Fibroblast of peridontal ligament (primary cell): Measurements from ENCODE around the gene IL5.

Experiments used
- DNase-seq: peaks from one replicate; pipeline ENCODE4 v3.0.0-alpha.2; 2010; ENCODE audit errors: extremely low read depth

The IL5 gene

GRCh38 chr5:132498152-132498551 is 45.2 kb downstream of the IL5 start:
- DNase-seq: peak; percentile 80

- peak; percentile 92 for DNase-seq
These were observed 45.8 kb downstream of the IL5 start for GRCh38 chr5:132497488-132497997.

GRCh38 chr5:132496631-132497487 is 46.5 kb downstream of the IL5 start:
- DNase-seq: peak; percentile 83

DNA sequence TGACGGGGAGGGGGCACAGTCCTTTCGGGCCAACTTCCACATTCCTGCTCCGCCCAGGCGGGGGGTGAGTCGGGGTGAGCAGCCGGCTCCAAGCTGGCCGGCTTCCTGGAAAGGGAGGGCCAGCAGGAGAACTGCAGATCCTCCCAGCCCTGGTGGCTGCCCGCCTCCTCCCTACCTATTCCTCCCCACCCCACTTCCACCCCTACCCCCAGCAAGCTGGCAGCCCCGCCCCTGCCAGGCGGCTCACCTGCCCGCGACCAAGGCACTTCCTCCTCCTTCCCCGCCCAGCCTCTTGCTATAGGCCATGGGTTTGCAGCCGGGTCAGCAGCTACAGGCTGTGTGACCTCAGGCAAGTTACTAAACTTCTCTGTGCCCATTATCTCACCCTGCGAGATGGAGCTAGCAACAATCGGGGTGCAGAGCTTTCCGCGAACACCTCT is 47.1 kb downstream of the IL5 start:
- DNase-seq: peak; percentile 78

DNA sequence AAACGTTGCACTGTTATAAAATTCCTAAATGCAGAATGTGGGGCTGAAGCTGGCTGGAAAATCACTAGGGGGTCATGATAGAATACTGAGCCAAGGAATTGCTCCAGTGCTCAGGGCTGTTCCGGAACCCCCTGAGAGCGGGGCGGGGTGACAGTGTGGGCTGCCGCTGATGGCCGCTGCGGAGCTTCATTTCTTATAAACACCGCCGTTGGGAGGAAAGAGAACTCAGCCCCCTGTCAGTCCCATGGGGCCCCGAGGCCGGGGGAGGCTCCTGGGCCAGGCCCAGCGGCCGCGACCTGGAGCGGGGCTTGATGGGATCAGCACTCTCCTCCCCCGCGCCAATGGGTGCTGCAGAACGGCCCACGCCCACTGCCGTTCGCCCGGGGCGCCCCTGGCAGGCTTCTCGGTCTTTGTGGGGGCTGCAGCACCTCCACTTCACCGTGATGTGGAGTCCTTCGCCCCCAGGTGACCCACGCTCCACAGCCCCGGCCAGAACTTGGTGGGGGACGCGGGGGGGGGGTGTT is 47.6 kb downstream of the IL5 start:
- peak; percentile 92 for DNase-seq

DNA sequence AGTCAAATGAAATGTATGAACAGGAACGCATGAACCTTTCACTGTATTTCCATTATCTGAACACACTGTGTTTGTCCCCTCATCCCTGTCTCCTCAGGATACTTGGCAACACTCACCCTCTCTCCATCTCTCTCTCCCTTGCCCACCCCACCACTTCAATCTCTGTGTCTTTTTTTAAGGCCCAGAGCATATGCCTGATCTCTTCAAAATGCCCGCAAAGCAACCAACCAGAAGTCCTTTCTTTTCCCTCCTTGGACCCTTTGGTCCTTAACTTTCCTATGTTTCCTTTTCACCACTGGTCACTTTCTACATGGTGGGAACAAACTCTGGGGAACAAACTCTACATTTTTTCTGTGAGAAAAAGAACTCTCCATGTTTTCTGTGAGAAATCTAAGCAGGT is 49.5 kb downstream of the IL5 start:
- no peak for DNase-seq

DNA sequence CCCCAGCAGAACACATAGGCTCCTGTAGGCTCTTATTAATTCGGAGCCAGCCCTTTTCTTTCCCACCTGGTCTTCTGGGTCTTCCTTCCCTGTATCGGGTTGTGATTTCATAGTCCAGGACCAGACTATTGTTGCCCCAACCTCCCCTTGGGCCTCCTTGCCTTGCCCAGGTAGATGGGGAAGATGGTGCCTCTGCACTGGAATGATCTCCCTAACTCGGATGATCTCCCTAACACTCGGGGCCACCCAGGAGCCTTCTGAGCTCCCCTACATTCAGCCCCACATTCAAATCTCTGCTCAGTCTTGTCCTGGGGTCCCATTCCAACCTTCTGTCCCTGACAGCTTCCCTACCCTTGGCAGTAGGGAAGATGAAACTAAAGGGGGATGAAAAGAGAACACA is 50.1 kb downstream of the IL5 start:
- no peak for DNase-seq

GRCh38 chr5:132492386-132493125 is 50.8 kb downstream of the IL5 start:
- no peak for DNase-seq
